ELF-1 (cell line): ENCODE results near the gene CDH12.

Experiments
- DNase-seq: peaks from one replicate; pipeline ENCODE4 v3.0.0-alpha.2; 2016; ENCODE audit warnings: low read depth, low spot score

Gene CDH12

GRCh38 chr5:21834863-21835262 lies 1018.3 kb downstream of the CDH12 start:
- DNase-seq, result no peak

GRCh38 chr5:21831145-21831787 lies 1021.9 kb downstream of the CDH12 start:
- no peak for DNase-seq

GRCh38 chr5:21826884-21827283 lies 1026.3 kb downstream of the CDH12 start:
- DNase-seq, result no peak

GRCh38 chr5:21823588-21823987 lies 1029.6 kb downstream of the CDH12 start:
- DNase-seq, result no peak

GRCh38 chr5:21823076-21823574 lies 1030.0 kb downstream of the CDH12 start:
- DNase-seq, result no peak

GRCh38 chr5:21820527-21820926 lies 1032.6 kb downstream of the CDH12 start:
- no peak for DNase-seq

GRCh38 chr5:21818370-21818720 lies 1034.8 kb downstream of the CDH12 start:
- no peak for DNase-seq

- no peak for DNase-seq
Observed at GRCh38 chr5:21817668-21818369, 1035.3 kb downstream of the CDH12 start.

GRCh38 chr5:21810737-21811316 lies 1042.3 kb downstream of the CDH12 start:
- DNase-seq, result no peak

- no peak for DNase-seq
Observed at GRCh38 chr5:21809611-21810010, 1043.5 kb downstream of the CDH12 start.

- no peak for DNase-seq
Observed at GRCh38 chr5:21807953-21808352, 1045.2 kb downstream of the CDH12 start.

- no peak for DNase-seq
Observed at GRCh38 chr5:21806943-21807342, 1046.2 kb downstream of the CDH12 start.

GRCh38 chr5:21806271-21806670 lies 1046.9 kb downstream of the CDH12 start:
- no peak for DNase-seq

GRCh38 chr5:21802869-21803490 lies 1050.2 kb downstream of the CDH12 start:
- no peak for DNase-seq

GRCh38 chr5:21802100-21802499 lies 1051.0 kb downstream of the CDH12 start:
- DNase-seq, result no peak

GRCh38 chr5:21792748-21793147 lies 1060.4 kb downstream of the CDH12 start:
- no peak for DNase-seq

- DNase-seq, result no peak
Observed at GRCh38 chr5:21791304-21791703, 1061.8 kb downstream of the CDH12 start.

GRCh38 chr5:21784487-21784886 lies 1068.7 kb downstream of the CDH12 start:
- DNase-seq, result no peak

GRCh38 chr5:21783074-21783679 lies 1070.0 kb downstream of the CDH12 start:
- DNase-seq, result no peak

GRCh38 chr5:21776466-21776865 lies 1076.7 kb downstream of the CDH12 start:
- DNase-seq, result no peak

- DNase-seq, result no peak
Observed at GRCh38 chr5:21774801-21775200, 1078.3 kb downstream of the CDH12 start.

- no peak for DNase-seq
Observed at GRCh38 chr5:21774281-21774680, 1078.9 kb downstream of the CDH12 start.
